Tibial nerve (tissue), 3 donors: ENCODE results near the gene BACH2.

ENCODE experiments used
- POLR2A ChIP-seq, 2 donors: fragments of 450-650 bp; IDR thresholded peaks; one replicate each; pipeline ENCODE4 v1.6.1; 2017; ENCODE audit warnings: antibody characterized with exemption in 2 of 2, mild to moderate bottlenecking in 2 of 2, moderate library complexity in 2 of 2
- TF ChIP-seq, protein P1 (sequence below), 5 experiments: fragments of 200-600 bp in 3 of 5; fragments of 450-650 bp in 2 of 5; sonication (generic) in 3 of 5; IDR thresholded peaks; one replicate each; pipeline ENCODE4 v1.5.1; 2016 to 2019; ENCODE audit warnings: antibody characterized with exemption in 5 of 5, mild to moderate bottlenecking in 3 of 5, moderate library complexity in 2 of 5

DNA sequence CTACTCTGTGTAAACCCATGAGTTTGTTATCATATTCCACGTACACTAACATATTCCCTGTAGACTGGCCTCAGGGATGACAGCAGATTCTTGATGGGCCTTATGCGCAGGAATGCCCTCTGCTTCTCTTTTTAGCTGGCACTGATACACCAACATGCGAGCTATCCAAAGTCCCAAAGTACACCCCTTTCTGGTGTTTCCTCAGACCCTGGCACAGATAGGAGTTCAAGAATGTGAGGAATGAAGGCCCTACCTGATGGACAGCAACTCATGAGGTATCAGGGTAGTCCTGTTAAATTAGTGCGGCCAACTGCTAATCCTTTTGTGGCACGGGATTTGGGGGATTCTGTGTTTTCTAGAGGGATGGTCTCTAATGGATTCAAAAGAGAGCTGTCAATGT is 93.0 kb downstream of the BACH2 start:
- TF ChIP-seq, protein P1, sequence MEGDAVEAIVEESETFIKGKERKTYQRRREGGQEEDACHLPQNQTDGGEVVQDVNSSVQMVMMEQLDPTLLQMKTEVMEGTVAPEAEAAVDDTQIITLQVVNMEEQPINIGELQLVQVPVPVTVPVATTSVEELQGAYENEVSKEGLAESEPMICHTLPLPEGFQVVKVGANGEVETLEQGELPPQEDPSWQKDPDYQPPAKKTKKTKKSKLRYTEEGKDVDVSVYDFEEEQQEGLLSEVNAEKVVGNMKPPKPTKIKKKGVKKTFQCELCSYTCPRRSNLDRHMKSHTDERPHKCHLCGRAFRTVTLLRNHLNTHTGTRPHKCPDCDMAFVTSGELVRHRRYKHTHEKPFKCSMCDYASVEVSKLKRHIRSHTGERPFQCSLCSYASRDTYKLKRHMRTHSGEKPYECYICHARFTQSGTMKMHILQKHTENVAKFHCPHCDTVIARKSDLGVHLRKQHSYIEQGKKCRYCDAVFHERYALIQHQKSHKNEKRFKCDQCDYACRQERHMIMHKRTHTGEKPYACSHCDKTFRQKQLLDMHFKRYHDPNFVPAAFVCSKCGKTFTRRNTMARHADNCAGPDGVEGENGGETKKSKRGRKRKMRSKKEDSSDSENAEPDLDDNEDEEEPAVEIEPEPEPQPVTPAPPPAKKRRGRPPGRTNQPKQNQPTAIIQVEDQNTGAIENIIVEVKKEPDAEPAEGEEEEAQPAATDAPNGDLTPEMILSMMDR (IDR thresholded peaks at IDR 0.05) = no peak
- no peak for TF ChIP-seq POLR2A (IDR thresholded peaks at IDR 0.05)
